GM21576 (cell line): ENCODE results near the gene ATP2A2.

Experiments
- ATAC-seq: cut with Tn5 transposase; IDR thresholded peaks from one replicate; pipeline ENCODE4 v1.9.1; 2021; ENCODE audit warnings: mild to moderate bottlenecking, moderate library complexity; ENCODE audit not compliant: unreplicated experiment

ATP2A2 gene

DNA sequence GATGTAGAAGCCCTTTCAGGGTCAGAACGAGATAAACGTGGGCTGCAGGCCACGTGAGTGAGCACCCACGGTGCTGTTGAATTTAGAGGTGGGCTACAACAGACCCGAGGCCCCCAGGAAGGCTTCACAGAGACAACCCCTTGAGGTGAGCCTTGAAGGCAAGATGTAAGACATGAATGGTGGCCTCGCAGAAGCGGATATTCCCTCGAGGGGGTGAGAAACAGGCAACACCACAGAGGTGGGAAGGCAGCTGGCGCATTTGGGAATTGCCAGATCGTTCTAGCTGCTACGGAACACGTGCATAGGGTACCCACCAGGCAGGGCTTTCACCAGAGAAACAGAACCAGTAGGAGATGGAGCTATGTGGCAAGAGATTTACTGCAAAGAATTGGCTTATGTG, 22.6 kb upstream of the ATP2A2 start:
- no peak for ATAC-seq

GRCh38 chr12:110262442-110263388, 18.3 kb upstream of the ATP2A2 start:
- ATAC-seq: no peak

DNA sequence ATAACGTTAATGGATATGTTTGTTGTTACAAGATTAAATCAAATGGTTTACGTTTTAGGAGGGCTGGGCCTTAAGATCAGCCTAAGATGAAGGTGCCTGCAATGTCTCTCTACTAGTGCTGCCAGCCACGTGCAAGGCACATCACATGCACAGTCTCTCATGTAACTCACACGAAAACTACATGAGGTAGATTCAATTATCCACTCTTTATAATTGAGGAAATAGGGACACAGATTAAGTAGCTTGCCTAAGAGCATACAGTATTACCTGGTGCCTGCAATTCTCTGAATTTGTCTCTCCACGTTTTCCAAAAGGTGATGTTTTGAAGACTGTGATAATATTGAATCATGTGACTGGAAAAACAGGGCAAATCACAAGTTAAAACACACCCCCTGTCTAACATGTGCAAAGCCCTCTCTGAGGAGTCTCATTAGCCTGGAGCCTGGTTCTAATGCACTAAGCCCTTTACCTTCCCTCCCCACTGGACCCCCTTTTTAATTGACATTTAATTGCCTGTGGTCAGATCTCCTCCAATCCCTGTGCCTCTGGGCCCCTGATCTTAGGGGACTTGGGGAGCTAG, 14.6 kb upstream of the ATP2A2 start:
- no peak for ATAC-seq

DNA sequence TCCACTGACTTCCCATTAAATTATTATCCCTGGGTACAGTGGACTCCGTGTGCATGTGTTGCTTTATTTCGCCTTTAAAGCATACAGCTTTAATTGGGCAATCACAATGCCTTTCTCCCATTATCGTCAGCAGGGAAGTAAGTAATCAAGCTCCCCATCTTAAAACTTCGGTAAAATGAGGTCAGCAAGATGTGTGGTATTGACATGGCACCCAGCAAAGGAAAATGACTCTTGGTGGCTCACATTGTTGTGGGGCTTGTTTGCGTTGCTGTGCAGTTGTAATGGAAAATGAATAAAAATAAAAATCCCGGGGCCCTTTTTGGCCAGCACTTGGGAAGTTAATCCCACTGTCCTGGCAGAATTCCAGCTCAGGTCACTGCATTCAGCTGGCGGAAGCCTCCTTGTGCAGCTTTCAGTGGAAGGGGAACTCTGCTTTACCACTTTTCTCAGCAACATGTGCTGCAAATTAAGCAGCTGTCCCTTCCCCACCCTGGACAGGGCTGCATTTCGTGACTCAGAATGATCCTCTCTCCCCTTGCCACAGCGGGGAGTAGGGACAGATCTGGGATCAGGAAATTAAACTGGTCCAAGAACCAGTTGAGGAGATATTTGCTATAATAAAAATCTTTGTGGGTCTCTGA, 13.9 kb upstream of the ATP2A2 start:
- no peak for ATAC-seq

DNA sequence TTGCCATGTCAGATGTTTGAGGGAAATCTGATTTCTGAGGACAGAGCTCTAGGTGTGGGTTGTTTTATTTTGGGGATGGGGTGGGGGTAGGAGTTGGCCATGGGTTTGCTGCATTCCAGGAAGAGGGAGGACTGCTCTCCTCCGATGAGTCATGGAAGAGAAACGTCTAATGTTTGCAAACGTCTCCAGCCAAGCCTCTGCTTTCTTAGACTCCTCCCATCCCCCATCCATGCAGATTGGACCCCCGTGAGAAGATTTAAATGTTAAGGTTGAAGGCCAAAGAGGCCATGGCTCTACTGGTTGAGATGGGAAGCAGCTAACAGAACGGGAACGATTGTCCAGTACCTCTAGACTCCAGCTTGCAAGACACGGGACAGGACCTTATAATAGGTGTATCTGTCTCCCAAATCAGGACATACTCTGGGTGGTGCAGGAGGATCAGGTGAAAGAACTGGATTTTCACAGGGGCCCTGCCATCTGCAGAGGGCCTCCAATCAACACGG, 11.4 kb upstream of the ATP2A2 start:
- ATAC-seq: no peak

DNA sequence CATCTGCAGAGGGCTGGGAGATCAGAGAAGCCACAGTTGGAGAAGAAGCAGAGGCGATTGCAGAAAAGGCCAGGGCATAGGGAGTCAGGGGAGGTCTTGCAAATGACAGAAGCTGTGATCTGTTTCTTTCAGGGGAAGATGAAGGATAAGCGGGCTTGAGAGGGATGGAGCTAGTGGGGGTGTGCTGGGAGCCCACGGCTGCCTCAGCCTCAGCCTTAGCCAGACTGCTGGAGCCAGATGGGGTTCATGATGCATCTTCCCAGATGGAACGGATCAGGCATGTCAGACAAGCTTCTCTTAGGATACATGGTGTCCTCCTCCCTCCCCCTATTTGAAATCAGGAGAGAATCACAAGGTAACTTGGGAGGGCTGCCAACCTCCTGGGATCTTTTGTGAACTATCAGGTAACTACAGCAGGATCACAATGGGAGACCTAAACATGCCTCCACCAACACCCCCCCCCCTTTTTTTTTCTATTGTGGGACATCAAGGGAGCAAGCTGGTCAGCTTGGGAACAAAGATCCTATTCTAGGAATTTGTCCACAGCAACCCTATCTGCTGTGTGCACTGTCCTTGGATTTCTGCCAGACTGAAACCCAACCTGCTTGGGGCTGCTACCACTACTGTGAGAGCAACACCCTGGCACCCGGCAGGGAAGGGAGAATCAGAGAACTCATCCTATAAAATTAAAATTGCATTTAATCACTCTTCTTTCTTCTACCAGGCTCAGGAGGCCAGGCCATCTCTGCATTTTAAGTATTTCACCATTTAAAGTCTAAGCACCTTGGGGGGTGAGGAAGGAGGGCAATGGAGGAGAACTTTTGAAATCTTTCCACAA, 10.7 kb upstream of the ATP2A2 start:
- no peak for ATAC-seq

GRCh38 chr12:110271015-110271414, 10.0 kb upstream of the ATP2A2 start:
- no peak for ATAC-seq

DNA sequence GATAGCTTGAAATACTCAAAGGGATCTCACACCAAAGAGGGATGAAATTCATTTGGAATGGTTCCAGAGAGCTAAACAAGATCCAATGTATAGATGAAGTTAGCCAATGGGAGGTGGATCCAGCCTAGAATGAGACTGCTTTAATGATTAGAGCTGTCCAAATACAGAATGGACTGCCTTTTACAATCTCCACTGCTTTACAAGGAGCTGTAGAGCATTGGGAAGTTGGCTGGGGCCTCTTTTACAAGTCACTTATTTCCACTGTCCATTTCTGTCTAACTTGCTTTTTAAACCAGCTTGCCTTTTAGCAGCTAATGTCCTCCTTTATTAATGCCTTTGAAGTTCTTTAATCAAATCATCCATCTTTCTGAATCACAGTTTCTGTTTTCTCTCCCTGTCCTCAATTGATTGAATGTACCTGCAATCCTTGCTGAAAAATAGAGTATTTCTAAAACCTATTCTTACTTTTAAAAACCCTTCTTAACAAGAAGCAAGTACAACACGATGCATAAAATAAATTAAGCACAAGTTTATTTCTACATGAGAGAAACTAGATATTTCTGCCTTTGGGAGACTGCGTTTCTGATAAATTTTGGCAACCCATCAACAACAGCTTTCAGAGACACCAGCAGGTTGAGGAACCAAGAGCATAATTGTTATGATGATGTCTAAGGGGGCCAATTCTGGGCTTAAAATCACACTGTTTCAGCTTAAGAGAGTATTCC, 3.4 kb upstream of the ATP2A2 start:
- no peak for ATAC-seq

DNA sequence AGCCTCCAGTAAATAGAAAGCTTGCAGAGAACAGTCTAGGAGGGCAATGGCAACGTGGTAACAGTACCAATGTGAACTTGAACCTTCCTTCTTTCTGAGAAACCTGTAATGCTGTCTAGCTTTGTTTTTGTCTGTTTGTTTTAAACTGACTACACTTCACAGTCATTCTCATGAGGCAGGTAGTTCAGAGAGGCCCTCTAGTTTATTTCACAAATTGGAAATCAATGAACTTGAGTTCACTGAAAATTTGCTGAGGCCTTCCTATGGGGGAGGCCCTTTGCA, 2.9 kb upstream of the ATP2A2 start:
- no peak for ATAC-seq

DNA sequence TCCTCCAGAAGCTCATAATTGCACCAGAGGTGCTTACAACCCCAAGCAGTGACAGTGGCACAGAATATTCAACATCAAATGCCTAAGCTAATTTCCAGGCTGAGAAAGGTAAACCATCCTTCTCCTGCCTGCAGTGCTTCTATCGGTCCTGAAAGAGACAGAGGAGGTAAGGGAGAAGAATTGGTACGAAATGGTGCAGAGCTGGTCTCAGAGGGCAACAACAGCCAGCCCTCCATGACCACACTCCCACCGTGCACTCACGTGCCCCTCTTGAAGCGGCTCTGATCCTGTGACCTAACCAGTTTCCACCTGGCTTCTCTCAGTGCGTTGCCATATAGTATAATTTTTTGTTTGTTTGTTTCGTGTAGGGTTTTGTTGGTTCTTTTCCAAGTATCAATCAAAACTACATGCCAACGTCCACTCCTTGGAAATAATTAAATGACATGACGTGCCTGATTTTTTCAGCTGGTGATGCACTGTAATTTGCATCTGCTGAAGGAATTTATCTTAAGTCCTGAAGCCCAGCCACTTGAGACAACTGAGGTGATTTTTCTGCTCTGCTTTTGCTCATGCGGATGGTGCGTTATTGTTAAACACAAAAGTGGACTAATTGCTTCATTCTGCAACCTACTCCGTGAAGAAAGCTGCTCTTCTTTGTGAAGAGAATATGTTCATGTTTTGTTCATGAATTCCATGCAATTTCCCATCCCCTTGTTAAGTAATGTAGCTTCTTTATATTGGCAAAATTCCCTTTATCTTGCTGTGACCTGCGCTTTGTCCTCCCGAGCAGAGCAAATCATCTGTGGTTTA, 1.3 kb upstream of the ATP2A2 start:
- ATAC-seq: no peak

- ATAC-seq: peak; percentile 12
Observed at GRCh38 chr12:110280392-110280778, 662 bp upstream of the ATP2A2 start.

DNA sequence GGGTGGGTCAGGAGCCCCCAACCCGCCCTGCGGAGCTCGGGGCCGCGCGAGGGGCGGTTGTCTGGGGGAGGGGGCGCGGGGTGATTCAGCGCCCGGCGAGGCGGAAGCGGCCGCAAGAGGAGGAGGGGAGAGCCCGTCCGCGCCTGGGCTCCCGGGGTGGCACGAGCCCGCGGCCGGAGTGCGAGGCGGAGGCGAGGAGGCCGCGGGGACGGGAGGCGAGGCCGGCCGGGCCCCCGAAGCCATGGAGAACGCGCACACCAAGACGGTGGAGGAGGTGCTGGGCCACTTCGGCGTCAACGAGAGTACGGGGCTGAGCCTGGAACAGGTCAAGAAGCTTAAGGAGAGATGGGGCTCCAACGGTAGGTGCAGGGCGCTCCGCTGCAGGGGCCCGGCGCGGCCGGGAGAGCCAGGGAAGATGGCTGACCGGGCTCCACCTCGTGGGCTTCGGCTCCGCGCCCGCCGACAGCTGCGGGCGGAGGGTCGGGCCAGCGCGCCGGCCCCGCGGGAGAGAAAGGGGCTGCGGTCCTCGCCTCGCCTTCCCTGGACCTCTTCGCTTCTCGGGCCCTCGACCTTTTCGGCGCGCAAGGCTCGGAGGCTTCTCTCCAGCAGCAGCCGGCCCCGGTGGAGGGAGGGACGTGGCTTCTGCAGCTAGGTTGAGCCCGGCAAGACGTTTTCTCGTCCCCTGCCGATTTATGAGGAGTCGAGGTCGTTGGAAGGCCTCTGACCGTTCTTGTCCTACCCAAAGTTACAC, 677 bp downstream of the ATP2A2 start:
- peak; percentile 23 for ATAC-seq

GRCh38 chr12:110282300-110282860, 1.3 kb downstream of the ATP2A2 start:
- peak; percentile 20 for ATAC-seq

- no peak for ATAC-seq
Observed at GRCh38 chr12:110282956-110283817, 2.1 kb downstream of the ATP2A2 start.

DNA sequence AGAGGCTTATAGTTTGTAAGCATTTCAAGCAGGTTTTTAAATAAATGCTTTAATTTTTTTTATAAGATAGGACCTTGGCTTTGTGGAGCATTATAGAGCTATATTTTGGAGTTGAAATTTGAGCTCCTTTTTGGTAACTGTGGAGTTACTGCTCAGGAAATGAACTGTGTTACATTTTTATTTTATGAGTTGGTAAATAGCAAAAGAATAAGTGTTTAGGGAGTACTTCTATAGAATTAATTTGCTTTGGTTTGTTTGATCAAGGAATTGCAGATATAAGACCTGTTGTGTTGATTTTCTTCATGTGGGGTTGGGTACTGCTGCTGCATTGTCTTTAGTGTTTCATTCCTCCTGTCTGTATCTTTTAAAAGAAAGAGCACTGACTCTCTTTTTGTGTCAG, 3.5 kb downstream of the ATP2A2 start:
- ATAC-seq: no peak

DNA sequence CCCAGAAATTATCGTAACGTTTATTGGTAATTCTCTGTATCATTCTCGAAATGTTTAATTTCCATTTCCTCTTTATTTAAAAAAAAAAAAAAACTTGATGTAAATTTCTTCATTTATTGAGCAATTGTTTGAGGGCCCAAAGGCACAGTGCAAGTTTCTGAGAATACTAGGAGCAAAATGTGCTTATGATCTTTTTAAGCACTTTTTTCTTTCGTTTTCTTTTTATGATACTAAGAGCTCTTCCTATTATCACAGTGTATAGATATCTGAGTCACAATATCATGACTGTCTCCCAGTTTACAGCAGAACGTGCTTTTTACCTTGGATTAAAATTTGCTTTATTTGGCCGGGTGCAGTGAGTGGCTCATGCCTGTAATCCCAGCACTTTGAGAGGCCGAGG, 5.6 kb downstream of the ATP2A2 start:
- ATAC-seq: no peak

- ATAC-seq: no peak
Observed at GRCh38 chr12:110287986-110288385, 6.9 kb downstream of the ATP2A2 start.
